ENCODE results near the gene TTL. TPM values are rescaled to one million over a fixed set of nuclear protein-coding genes. Genes with fewer than 3 reads are reported as not detected.

Gene TTL
- total RNA-seq, 1 donor from 2014 or later: 126 TPM

DNA sequence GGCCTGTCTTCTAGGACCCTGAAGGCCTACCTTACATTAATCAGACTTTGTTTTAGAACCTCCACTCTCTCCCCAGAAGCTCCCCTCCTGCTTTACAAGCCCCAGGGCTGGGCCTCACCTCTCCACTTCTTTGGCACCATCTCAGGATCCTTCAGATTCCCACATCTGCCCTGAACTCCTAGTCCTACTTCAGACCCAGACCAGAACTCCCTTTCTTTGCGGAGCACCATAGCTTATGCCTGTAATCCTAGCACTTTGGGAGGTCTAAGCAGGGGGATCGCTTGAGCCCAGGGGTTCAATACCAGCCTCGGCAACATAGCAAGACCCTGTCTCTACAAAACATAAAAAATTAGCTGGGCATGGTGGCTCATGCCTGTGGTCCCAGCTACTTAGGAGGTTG lies 103.4 kb downstream of the TTL start:
- TF ChIP-seq, protein P1, sequence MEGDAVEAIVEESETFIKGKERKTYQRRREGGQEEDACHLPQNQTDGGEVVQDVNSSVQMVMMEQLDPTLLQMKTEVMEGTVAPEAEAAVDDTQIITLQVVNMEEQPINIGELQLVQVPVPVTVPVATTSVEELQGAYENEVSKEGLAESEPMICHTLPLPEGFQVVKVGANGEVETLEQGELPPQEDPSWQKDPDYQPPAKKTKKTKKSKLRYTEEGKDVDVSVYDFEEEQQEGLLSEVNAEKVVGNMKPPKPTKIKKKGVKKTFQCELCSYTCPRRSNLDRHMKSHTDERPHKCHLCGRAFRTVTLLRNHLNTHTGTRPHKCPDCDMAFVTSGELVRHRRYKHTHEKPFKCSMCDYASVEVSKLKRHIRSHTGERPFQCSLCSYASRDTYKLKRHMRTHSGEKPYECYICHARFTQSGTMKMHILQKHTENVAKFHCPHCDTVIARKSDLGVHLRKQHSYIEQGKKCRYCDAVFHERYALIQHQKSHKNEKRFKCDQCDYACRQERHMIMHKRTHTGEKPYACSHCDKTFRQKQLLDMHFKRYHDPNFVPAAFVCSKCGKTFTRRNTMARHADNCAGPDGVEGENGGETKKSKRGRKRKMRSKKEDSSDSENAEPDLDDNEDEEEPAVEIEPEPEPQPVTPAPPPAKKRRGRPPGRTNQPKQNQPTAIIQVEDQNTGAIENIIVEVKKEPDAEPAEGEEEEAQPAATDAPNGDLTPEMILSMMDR (IDR thresholded peaks at IDR 0.05; ENCODE audit: partially characterized antibody, unreplicated experiment): no peak
- peaks cover 3% of the 10 kb centered on the region for H3K27me3 Mint-ChIP-seq (ENCODE audit: unreplicated experiment)
- H3K4me3 Mint-ChIP-seq (ENCODE audit: unreplicated experiment): peak overlapping the region; percentile 96
- H3K4me1 Mint-ChIP-seq (ENCODE audit: low read depth, unreplicated experiment): peaks cover 12% of the 10 kb centered on the region
- no peak for DNase-seq
- H3K9me3 Mint-ChIP-seq (ENCODE audit: unreplicated experiment): peaks cover 14% of the 10 kb centered on the region
- peak overlapping the region; percentile 86 for H3K27ac Mint-ChIP-seq (ENCODE audit: unreplicated experiment)
- H3K36me3 Mint-ChIP-seq (ENCODE audit: unreplicated experiment): peaks cover 4% of the 10 kb centered on the region

DNA sequence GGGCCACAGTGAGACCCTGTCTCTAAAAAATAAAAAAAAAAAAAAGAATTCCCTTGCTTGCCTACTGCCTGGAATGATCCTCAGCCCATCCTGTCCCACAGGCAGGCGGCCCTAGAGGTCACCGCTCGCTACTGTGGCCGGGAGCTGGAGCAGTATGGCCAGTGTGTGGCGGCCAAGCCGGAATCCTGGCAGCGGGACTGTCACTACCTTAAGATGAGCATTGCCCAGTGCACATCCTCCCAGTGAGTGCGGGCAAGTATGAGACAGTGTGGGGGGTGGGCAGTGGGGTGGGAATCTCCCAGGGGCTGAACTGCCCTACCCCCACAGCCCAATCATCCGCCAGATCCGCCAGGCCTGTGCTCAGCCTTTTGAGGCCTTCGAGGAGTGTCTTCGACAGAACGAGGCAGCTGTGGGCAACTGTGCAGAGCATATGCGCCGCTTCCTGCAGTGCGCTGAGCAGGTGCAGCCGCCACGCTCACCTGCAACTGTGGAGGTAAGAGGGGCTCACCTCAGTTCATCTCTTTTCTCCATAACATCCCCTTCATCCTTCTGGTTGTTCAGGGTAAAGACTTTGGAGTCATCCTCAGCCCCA lies 104.0 kb downstream of the TTL start:
- H3K9me3 Mint-ChIP-seq (ENCODE audit: unreplicated experiment): peaks cover 14% of the 10 kb centered on the region
- no peak overlapping the region for H3K27ac Mint-ChIP-seq (ENCODE audit: unreplicated experiment)
- H3K4me1 Mint-ChIP-seq (ENCODE audit: low read depth, unreplicated experiment): peaks cover 12% of the 10 kb centered on the region

DNA sequence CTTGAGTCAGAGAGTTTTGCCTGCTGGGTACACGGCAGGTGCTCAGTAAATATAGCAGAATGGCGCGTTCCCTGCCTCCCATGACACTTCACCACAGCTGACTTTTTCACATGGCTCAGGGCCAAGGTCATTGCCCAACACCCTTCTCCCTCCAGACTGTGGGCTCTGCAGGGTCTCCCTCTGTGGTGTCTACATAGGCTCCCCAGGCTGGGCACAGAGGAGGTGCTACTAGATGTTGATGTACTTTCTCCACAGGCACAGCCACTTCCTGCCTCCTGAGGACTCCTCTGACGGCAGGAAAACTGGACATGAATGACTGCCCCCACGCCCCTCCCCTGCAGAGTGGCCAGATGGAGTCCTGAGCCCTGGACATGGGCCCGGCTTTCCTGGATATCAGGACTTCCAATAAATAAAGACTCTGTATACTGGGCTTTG lies 106.7 kb downstream of the TTL start:
- Mint-ChIP-seq H3K27me3 (ENCODE audit: unreplicated experiment) (peaks cover 4% of the 10 kb centered on the region), H3K36me3 (ENCODE audit: unreplicated experiment) (peaks cover 4% of the 10 kb centered on the region), H3K27ac (ENCODE audit: unreplicated experiment) (no peak overlapping the region), H3K4me3 (ENCODE audit: unreplicated experiment) (no peak overlapping the region), H3K4me1 (ENCODE audit: low read depth, unreplicated experiment) (peaks cover 8% of the 10 kb centered on the region), H3K9me3 (ENCODE audit: unreplicated experiment) (peaks cover 12% of the 10 kb centered on the region)
- no peak for DNase-seq
- TF ChIP-seq, protein P1 (IDR thresholded peaks at IDR 0.05; ENCODE audit: partially characterized antibody, unreplicated experiment): no peak

More for the DNA sequence above, 104.0 kb downstream of the TTL start:
- Mint-ChIP-seq H3K36me3 (ENCODE audit: unreplicated experiment) (peaks cover 4% of the 10 kb centered on the region), H3K27me3 (ENCODE audit: unreplicated experiment) (peaks cover 3% of the 10 kb centered on the region), H3K4me3 (ENCODE audit: unreplicated experiment) (no peak overlapping the region)
- no peak for DNase-seq
- TF ChIP-seq, protein P1 (IDR thresholded peaks at IDR 0.05; ENCODE audit: partially characterized antibody, unreplicated experiment): no peak

Other genes starting within 250 kb of the TTL start
- gene ZC3H8, start 227.1 kb upstream of the TTL start, total RNA-seq (ENCODE audit: unreplicated experiment): 13.1 TPM
- 14.0 TPM for gene ZC3H6, start 206.6 kb upstream of the TTL start, total RNA-seq (ENCODE audit: unreplicated experiment)
- gene RGPD8, start 48.5 kb upstream of the TTL start, total RNA-seq (ENCODE audit: unreplicated experiment): 29.3 TPM
- 13.9 TPM for gene POLR1B, start 60.3 kb downstream of the TTL start, total RNA-seq (ENCODE audit: unreplicated experiment)
- gene CHCHD5, start 102.5 kb downstream of the TTL start, total RNA-seq (ENCODE audit: unreplicated experiment): 24.4 TPM
- gene SLC20A1, start 163.8 kb downstream of the TTL start, total RNA-seq (ENCODE audit: unreplicated experiment): 73.0 TPM
- gene NT5DC4, start 238.9 kb downstream of the TTL start, total RNA-seq (ENCODE audit: unreplicated experiment): not detected